Measurements from ENCODE around the gene ADRA2C. TPM values are rescaled to one million over a fixed set of nuclear protein-coding genes. Genes with fewer than 3 reads are reported as not detected.

The ADRA2C gene
- polyA plus RNA-seq (2014; cell fraction: cytosol; rRNA removed), result 8.4 and 13.6 TPM in 2 replicates
- polyA plus RNA-seq (2014; cell fraction: nucleus; rRNA removed), result 5.9 and 7.5 TPM in 2 replicates

- DNase-seq (ENCODE audit: low spot score), result no peak
Measured at GRCh38 chr4:3766036-3766784, at the start of gene ADRA2C. TSS of gene ADRA2C (plus strand) at chr4:3766385. CDS start at chr4:3766607, 222 bp downstream.

- no peak for DNase-seq (ENCODE audit: low spot score)
Measured at GRCh38 chr4:3716631-3717235, 49.5 kb upstream of the ADRA2C start.

- DNase-seq (ENCODE audit: low spot score), result no peak
Measured at GRCh38 chr4:3717241-3717640, 48.9 kb upstream of the ADRA2C start.

- no peak for DNase-seq (ENCODE audit: low spot score)
Measured at GRCh38 chr4:3718462-3718861, 47.7 kb upstream of the ADRA2C start.

- no peak for DNase-seq (ENCODE audit: low spot score)
Measured at GRCh38 chr4:3719191-3719590, 47.0 kb upstream of the ADRA2C start.

DNA sequence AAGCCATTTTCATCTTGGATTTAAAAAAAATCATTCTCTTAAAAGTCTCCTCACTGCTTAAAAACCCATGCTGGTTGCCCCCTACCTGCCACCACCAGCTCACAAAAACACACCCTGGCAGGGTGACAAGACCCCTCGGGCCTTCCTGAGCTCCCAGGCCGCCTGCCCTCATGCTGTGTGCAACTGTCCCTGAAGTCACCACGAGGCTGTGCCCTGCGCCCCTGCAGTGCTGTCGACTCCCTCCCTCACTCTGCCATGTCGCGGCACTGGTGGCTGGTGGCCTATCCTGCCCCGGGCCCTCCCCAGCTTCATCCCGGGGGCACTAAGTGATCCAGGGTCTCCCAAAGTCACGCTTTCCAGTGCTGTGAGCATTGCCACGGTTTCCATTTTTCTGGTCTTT is 46.3 kb upstream of the ADRA2C start:
- DNase-seq (ENCODE audit: low spot score), result no peak

DNA sequence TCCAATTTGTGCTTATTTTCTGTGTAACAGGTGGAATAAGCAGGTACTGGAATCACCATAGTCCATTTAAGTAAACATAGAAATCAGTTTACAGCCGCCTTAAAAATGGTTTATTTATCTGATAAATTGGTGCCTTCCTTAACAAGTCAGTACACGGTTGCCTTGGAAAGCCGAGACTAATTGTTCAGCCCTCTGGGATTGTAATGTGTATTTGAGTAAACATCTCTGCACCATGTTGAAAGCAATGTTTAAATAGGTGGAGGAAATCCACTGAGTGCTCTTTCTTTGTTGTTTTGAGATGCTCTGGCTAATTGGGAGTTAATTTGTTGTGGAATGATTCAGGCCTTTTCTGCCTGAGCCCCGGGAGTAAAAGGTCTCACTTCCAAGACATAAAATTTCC is 45.7 kb upstream of the ADRA2C start:
- DNase-seq (ENCODE audit: low spot score), result no peak

DNA sequence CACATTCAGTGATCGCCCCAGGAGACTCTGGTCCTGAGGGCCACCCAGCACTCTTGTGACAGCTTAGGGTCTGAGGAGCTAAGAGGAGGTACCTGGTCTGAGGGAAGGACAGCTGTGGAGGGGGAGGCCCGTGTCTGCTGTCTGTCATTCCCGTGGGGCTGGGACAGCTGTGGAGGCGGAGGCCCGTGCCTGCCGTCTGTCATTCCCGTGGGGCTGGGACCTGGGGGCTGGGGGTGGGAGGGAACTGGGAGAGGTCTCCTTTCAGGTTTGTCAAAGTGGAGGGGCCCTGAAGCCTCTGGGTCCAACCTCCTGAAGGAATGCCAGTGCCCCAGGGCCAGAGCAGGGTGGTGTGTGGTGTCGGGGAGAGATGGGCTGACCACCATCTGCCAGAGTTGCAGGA is 45.0 kb upstream of the ADRA2C start:
- DNase-seq (ENCODE audit: low spot score), result no peak

DNA sequence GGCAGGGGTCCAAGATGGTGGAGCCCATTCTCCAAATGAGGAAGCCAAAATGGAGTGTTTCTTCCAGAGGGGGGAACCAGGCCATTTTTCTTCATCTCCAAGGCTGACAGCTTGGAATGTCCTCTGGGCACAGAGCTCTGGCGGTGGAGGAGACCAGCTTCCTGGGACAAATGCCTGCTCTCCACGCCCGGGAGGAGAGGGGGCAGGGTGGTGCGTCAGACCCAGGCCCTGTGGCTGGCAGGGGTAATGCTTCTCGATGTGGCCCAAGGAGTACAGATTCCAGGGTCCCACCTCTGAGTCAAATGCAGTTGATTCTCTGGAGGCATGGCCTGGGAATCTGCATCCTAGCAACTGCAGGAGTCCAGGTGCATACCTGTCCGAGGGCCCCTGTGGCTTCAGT is 44.6 kb upstream of the ADRA2C start:
- no peak for DNase-seq (ENCODE audit: low spot score)

DNA sequence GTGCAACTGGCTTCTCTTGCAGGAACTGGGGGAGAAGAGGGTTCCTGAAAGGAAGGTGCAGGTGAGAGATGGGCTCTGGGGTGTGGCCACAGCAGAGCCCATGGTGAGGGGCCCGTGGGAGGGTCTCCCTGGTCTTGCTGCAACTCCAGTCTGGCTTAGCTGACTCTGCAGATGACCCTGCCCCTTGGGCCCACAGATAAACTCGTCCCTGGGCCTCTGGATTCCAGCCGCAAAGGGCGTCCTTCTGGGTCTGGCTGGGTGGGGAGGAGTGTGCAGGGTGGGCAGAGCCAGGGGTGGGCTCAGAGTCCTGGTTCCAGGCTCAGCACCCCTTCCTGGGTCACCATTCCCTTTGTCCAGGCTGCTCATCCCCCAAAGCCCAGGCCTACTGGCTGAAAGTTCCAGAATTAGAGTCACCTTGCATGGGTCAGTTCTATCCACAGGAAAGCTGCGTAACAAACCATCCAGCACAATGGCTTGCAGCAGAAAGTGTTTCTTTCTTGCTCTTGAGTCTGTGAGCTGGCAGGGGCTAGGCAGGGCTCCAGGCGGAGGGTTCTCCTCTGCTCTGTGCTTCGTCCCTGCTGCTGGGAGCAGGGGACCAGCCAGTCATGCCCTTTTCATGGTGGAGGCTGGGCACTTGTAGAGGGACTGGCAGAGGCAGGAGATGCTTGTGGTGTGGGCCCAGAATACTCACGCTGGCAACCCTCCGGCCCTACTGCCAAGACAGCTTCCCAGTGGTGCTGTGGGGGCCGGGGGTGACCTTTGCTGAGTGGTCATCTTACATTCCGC is 43.5 kb upstream of the ADRA2C start:
- DNase-seq (ENCODE audit: low spot score), result no peak

DNA sequence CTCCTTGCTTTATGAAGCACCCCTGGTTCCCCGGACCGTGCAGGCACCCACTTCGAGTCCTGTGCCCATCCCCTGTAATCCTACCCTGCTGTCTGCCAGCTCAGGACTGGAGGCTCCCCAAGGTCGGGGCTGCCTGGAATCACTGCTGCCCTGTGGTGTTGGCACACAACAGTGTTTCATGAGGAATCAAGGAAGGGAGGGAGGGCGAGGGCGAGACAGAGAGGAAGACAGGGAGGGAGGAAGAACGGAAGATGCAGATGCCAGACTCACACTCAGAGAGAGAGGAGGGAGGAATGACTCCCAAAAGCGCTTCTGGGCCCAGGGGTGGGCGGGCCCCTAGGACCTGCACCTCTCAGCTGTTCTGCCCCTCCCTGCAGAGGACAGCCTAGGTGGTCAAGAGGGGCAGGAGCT is 42.9 kb upstream of the ADRA2C start:
- no peak for DNase-seq (ENCODE audit: low spot score)

DNA sequence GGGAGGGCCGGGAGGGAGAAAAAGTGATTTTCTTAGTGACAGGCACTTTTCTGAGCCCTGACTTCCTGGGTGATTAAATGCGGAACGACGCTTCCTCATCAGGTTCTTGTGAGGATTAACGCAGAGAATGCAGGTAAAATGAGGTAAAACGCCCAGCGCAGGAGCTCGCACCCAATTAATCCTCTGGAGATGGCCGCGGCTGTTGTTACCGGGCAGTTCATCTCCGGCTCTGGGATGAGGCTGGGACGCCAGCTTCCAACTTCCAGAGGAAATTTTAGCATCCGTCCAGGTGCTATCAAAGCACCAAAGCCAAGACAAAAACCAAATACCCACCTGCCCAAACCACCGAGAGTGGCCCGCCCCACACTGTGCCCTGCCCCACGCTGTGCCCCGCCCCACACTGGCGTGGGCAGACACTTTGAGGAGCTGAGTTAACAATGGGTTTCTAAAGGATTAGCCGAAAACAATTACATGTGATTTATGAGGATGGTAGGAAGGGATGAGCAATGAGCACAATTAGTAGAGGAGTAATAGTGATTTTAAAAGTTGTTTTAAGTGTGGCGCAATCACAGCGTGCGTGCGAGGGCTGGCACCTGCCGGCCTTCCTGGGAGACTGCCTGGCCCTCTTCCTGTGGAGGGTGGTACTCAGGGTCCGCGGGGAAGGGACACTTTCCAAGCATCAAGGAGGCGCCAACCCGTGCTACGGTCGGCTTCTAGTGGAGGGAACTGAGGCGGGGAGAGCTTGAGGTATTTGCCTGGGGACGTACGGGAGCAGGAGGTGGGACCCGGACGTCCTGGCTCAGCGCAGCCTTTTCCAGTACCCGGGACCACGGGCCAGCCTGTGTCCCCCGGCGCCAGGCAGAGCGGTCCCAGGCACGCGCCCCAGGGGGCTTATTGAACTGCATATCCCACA is 41.6 kb upstream of the ADRA2C start:
- no peak for DNase-seq (ENCODE audit: low spot score)

- no peak for DNase-seq (ENCODE audit: low spot score)
Measured at GRCh38 chr4:3725936-3726870, 40.0 kb upstream of the ADRA2C start.

DNA sequence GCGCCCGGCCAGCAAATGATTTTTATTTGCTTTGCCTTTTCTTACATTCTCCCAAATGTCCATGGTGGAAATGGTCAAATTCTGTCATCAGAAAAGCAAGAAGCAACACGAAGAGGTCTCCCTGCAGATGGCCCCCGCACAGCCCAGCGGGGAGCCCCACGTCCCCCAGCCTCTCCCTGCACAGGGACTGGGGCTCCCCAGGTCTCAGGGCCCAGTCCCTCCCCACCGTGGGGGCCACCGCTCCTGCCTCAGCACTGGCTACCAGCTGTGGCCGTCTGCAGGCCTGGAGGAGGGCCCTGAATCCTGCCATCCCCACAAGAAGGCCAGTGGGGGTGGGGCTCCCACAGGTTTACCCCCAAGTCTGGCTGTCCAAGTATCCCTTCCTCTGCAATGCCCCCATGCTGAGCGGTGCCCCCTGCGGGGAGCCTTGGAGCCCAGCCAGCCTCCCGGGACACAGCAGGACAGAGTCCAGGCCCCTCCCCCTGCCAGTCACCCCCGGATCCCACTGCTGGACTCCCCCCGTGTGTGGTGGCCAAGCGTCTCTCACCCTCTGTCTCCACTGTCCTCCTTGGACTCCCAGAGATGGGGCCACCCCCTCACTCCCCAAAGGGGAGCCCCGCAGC is 38.2 kb upstream of the ADRA2C start:
- no peak for DNase-seq (ENCODE audit: low spot score)

GRCh38 chr4:3729188-3729881 is 36.9 kb upstream of the ADRA2C start:
- no peak for DNase-seq (ENCODE audit: low spot score)

- DNase-seq (ENCODE audit: low spot score), result no peak
Measured at GRCh38 chr4:3729882-3730226, 36.3 kb upstream of the ADRA2C start.

GRCh38 chr4:3730422-3731190 is 35.6 kb upstream of the ADRA2C start:
- DNase-seq (ENCODE audit: low spot score), result no peak

All from SK-N-DZ (cell line).